ENCODE measurements around the gene TEX11.
"Not testable (repeated sequence)": the region's sequence is repeated elsewhere in the genome, so short reads cannot be mapped to it uniquely, and the experiment has no call there.

TEX11 gene

GRCh38 chrX:70754169-70754848, 154.2 kb downstream of the TEX11 start:
- no peak for DNase-seq

GRCh38 chrX:70733774-70734173, 174.7 kb downstream of the TEX11 start:
- DNase-seq = not testable (repeated sequence)

- not testable (repeated sequence) for DNase-seq
Measured at GRCh38 chrX:70727961-70728360, 180.6 kb downstream of the TEX11 start.

- DNase-seq = no peak
Measured at GRCh38 chrX:70720721-70721120, 187.8 kb downstream of the TEX11 start.

GRCh38 chrX:70711336-70711735, 197.2 kb downstream of the TEX11 start:
- DNase-seq = not testable (repeated sequence)

GRCh38 chrX:70694339-70695122, 214.0 kb downstream of the TEX11 start:
- DNase-seq = no peak

- not testable (repeated sequence) for DNase-seq
Measured at GRCh38 chrX:70679455-70679854, 229.1 kb downstream of the TEX11 start.

- no peak for DNase-seq
Measured at GRCh38 chrX:70675284-70675683, 233.2 kb downstream of the TEX11 start.

GRCh38 chrX:70672326-70672725, 236.2 kb downstream of the TEX11 start:
- no peak for DNase-seq

GRCh38 chrX:70669120-70669519, 239.4 kb downstream of the TEX11 start:
- DNase-seq = no peak

- DNase-seq = peak; percentile 24
Measured at GRCh38 chrX:70664726-70665125, 243.8 kb downstream of the TEX11 start.

GRCh38 chrX:70661124-70661523, 247.4 kb downstream of the TEX11 start:
- DNase-seq = not testable (repeated sequence)

- DNase-seq = not testable (repeated sequence)
Measured at GRCh38 chrX:70657546-70657945, 251.0 kb downstream of the TEX11 start.

GRCh38 chrX:70656304-70656703, 252.2 kb downstream of the TEX11 start:
- no peak for DNase-seq

- DNase-seq = not testable (repeated sequence)
Measured at GRCh38 chrX:70647910-70648309, 260.6 kb downstream of the TEX11 start.

- DNase-seq = no peak
Measured at GRCh38 chrX:70636218-70636617, 272.3 kb downstream of the TEX11 start.

- no peak for DNase-seq
Measured at GRCh38 chrX:70635669-70636068, 272.8 kb downstream of the TEX11 start.

- DNase-seq = no peak
Measured at GRCh38 chrX:70635227-70635626, 273.3 kb downstream of the TEX11 start.

GRCh38 chrX:70621743-70622142, 286.8 kb downstream of the TEX11 start:
- DNase-seq = no peak

- no peak for DNase-seq
Measured at GRCh38 chrX:70618467-70618866, 290.0 kb downstream of the TEX11 start.

- DNase-seq = no peak
Measured at GRCh38 chrX:70613295-70613694, 295.2 kb downstream of the TEX11 start.

- no peak for DNase-seq
Measured at GRCh38 chrX:70605352-70605751, 303.2 kb downstream of the TEX11 start.

GRCh38 chrX:70592091-70592490, 316.4 kb downstream of the TEX11 start:
- no peak for DNase-seq

GRCh38 chrX:70587158-70587557, 321.4 kb downstream of the TEX11 start:
- DNase-seq = not testable (repeated sequence)
